Measurements from ENCODE around the gene CFAP99. TPM values are rescaled to one million over a fixed set of nuclear protein-coding genes. Genes with fewer than 3 reads are reported as not detected.

Gene CFAP99
- total and polyA plus RNA-seq, 2 donors from 2014 or later: 1.5 to 1.7 TPM

- H3K9ac ChIP-seq (ENCODE audit: low read length in 3 of 3): peak overlapping the region in 1 of 3 donors; percentile 87
- TF ChIP-seq CTCF (IDR thresholded peaks at IDR 0.05; ENCODE audit: borderline replicate concordance, extremely low read depth, insufficient read depth): no peak
- H3K4me3 ChIP-seq (ENCODE audit: low read length in 3 of 3): peak overlapping the region; percentile 84 to 90 (median 87)
- intact Hi-C loops (cut with DNase I): no loop called here
- FAIRE-seq (no peak), DNase-seq (no peak)
- H3K27me3 ChIP-seq (ENCODE audit: control insufficient read depth, insufficient read depth, low read length): no peaks in the 10 kb centered on the region
- H3K9me3 ChIP-seq (ENCODE audit: control insufficient read depth in 2 of 3, insufficient read depth in 1 of 3, low read length in 3 of 3): peaks cover 0 to 1% (median 0%) of the 10 kb centered on the region in 3 donors
- peaks cover 2 to 17% (median 15%) of the 10 kb centered on the region in 3 donors for H3K4me1 ChIP-seq (ENCODE audit: control insufficient read depth in 2 of 3, insufficient read depth in 2 of 3, low read depth in 1 of 3, low read length in 3 of 3)
- peaks cover 0 to 10% (median 7%) of the 10 kb centered on the region in 3 donors for H3K36me3 ChIP-seq (ENCODE audit: control insufficient read depth in 2 of 3, insufficient read depth in 3 of 3, low read length in 3 of 3)
- H3K27ac ChIP-seq (ENCODE audit: low read depth in 2 of 2, low read length in 2 of 2): no peak overlapping the region
Observed at GRCh38 chr4:2470791-2471190, 52.0 kb downstream of the CFAP99 start.

GRCh38 chr4:2472187-2472586, 53.4 kb downstream of the CFAP99 start:
- intact Hi-C loops (cut with DNase I): no loop called here
- H3K4me3 ChIP-seq (ENCODE audit: low read length in 3 of 3): no peak overlapping the region

GRCh38 chr4:2478229-2478628, 59.5 kb downstream of the CFAP99 start:
- H3K36me3 ChIP-seq (ENCODE audit: control insufficient read depth in 2 of 3, insufficient read depth in 3 of 3, low read length in 3 of 3): no peaks in the 10 kb centered on the region
- FAIRE-seq: no peak
- H3K27me3 ChIP-seq (ENCODE audit: control insufficient read depth, insufficient read depth, low read length): no peaks in the 10 kb centered on the region
- H3K9ac ChIP-seq (ENCODE audit: low read length in 3 of 3): no peak overlapping the region
- H3K4me1 ChIP-seq (ENCODE audit: control insufficient read depth in 2 of 3, insufficient read depth in 2 of 3, low read depth in 1 of 3, low read length in 3 of 3): peaks cover 0 to 44% (median 39%) of the 10 kb centered on the region in 3 donors
- TF ChIP-seq CTCF (IDR thresholded peaks at IDR 0.05; ENCODE audit: borderline replicate concordance, extremely low read depth, insufficient read depth): no peak
- H3K27ac ChIP-seq (ENCODE audit: low read depth in 2 of 2, low read length in 2 of 2): peak overlapping the region in 1 of 2 donors; percentile 43
- H3K4me3 ChIP-seq (ENCODE audit: low read length in 3 of 3): peak overlapping the region in 1 of 3 donors; percentile 18
- DNase-seq: peak in 2 of 5 donors; percentile 32 to 48
- no peaks in the 10 kb centered on the region for H3K9me3 ChIP-seq (ENCODE audit: control insufficient read depth in 2 of 3, insufficient read depth in 1 of 3, low read length in 3 of 3)
- intact Hi-C loops (cut with DNase I): no loop called here

More at GRCh38 chr4:2472187-2472586, 53.4 kb downstream of the CFAP99 start:
- TF ChIP-seq CTCF (IDR thresholded peaks at IDR 0.05; ENCODE audit: borderline replicate concordance, extremely low read depth, insufficient read depth): no peak
- no peaks in the 10 kb centered on the region for H3K27me3 ChIP-seq (ENCODE audit: control insufficient read depth, insufficient read depth, low read length)
- DNase-seq (peak in 1 of 5 donors; percentile 9), FAIRE-seq (no peak)
- peaks cover 2 to 23% (median 18%) of the 10 kb centered on the region in 3 donors for H3K4me1 ChIP-seq (ENCODE audit: control insufficient read depth in 2 of 3, insufficient read depth in 2 of 3, low read depth in 1 of 3, low read length in 3 of 3)
- H3K9me3 ChIP-seq (ENCODE audit: control insufficient read depth in 2 of 3, insufficient read depth in 1 of 3, low read length in 3 of 3): peaks cover 0 to 1% (median 0%) of the 10 kb centered on the region in 3 donors
- H3K36me3 ChIP-seq (ENCODE audit: control insufficient read depth in 2 of 3, insufficient read depth in 3 of 3, low read length in 3 of 3): peaks cover 0 to 10% (median 7%) of the 10 kb centered on the region in 3 donors
- H3K9ac ChIP-seq (ENCODE audit: low read length in 3 of 3): no peak overlapping the region
- no peak overlapping the region for H3K27ac ChIP-seq (ENCODE audit: low read depth in 2 of 2, low read length in 2 of 2)

GRCh38 chr4:2480649-2481048, 61.9 kb downstream of the CFAP99 start:
- Histone ChIP-seq H3K27me3 (ENCODE audit: control insufficient read depth, insufficient read depth, low read length) (no peaks in the 10 kb centered on the region), H3K4me1 (ENCODE audit: control insufficient read depth in 2 of 3, insufficient read depth in 2 of 3, low read depth in 1 of 3, low read length in 3 of 3) (peaks cover 0 to 56% (median 52%) of the 10 kb centered on the region in 3 donors), H3K4me3 (ENCODE audit: low read length in 3 of 3) (no peak overlapping the region), H3K9me3 (ENCODE audit: control insufficient read depth in 2 of 3, insufficient read depth in 1 of 3, low read length in 3 of 3) (no peaks in the 10 kb centered on the region), H3K36me3 (ENCODE audit: control insufficient read depth in 2 of 3, insufficient read depth in 3 of 3, low read length in 3 of 3) (no peaks in the 10 kb centered on the region), H3K9ac (ENCODE audit: low read length in 3 of 3) (no peak overlapping the region), H3K27ac (ENCODE audit: low read depth in 2 of 2, low read length in 2 of 2) (peak overlapping the region in 1 of 2 donors; percentile 72)
- DNase-seq (no peak), FAIRE-seq (no peak)
- TF ChIP-seq CTCF (IDR thresholded peaks at IDR 0.05; ENCODE audit: borderline replicate concordance, extremely low read depth, insufficient read depth): no peak
- intact Hi-C loops (cut with DNase I): no loop called here
